Dendritic cell treated with granulocyte-macrophage colony-stimulating factor and Interleukin-4, amounts not matched to agents 40 ng/mL and 50 ng/mL, for 4 days (primary cell): ENCODE results near the gene EIF1.
"Not testable (repeated sequence)": the region's sequence is repeated elsewhere in the genome, so short reads cannot be mapped to it uniquely, and the experiment has no call there.

Source experiments
- H3K27ac Mint-ChIP-seq: one replicate; pipeline ENCODE4 v1.8.0; 2022; ENCODE audit warnings: mild to moderate bottlenecking, mixed read lengths
- H3K27me3 Mint-ChIP-seq: one replicate; pipeline ENCODE4 v1.8.0; 2022; ENCODE audit warnings: mild to moderate bottlenecking, mixed read lengths
- H3K36me3 Mint-ChIP-seq: one replicate; pipeline ENCODE4 v1.8.0; 2022; ENCODE audit warnings: low read depth, mixed read lengths
- H3K4me1 Mint-ChIP-seq: one replicate; pipeline ENCODE4 v1.8.0; 2022; ENCODE audit warnings: low read depth, mixed read lengths
- H3K4me3 Mint-ChIP-seq: one replicate; pipeline ENCODE4 v1.8.0; 2022; ENCODE audit warnings: mild to moderate bottlenecking, moderate library complexity, mixed read lengths
- H3K9me3 Mint-ChIP-seq: one replicate; pipeline ENCODE4 v1.8.0; 2022; ENCODE audit warnings: mixed read lengths
- intact Hi-C: fragments of 100-400 bp; cut with micrococcal nuclease; formaldehyde crosslinking; loops from one replicate; pipeline ENCODE4 v1.15.0; 2022

The EIF1 gene

DNA sequence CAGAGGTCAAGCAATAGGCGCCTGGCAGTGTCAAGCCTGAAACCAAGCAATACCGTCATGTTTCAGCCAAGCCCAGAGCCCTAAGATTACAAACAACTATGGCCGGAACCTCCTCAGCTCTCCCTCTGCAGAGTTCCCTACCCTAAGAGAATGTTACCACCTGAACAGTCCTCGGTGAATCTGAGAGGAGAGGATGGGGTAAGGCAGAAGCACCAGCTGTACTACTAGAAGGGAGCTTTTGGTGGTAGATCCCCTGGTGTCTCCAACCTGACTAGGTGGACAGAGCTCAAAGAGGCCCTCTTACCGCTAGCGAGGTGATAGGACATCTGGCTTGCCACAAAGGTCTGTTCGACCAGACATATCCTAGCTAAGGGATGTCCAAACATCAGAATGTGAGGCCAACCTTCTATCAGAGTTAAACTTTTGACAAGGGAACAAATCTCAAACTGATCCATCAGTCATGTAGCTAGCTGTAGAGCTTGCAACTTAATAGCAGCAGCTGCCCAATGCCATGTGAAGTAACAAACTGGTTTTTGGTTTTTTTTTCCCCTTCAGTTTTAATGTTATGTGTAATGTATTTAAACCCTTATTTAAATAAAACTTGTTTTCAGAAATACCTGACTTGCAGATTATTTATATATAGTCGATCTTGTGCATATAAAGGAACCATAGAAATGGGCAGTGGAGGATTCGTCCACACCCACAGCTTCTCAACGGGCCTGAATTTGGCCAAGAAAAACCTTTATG is 2.5 kb downstream of the EIF1 start:
- H3K36me3 Mint-ChIP-seq: peaks cover 72% of the 10 kb centered on the region
- intact Hi-C loops: no loop called here
- H3K27me3 Mint-ChIP-seq: no peaks in the 10 kb centered on the region
- H3K27ac Mint-ChIP-seq: peak overlapping the region; percentile 100
- no peaks in the 10 kb centered on the region for H3K9me3 Mint-ChIP-seq
- H3K4me1 Mint-ChIP-seq: peaks cover 38% of the 10 kb centered on the region
- H3K4me3 Mint-ChIP-seq: no peak overlapping the region

DNA sequence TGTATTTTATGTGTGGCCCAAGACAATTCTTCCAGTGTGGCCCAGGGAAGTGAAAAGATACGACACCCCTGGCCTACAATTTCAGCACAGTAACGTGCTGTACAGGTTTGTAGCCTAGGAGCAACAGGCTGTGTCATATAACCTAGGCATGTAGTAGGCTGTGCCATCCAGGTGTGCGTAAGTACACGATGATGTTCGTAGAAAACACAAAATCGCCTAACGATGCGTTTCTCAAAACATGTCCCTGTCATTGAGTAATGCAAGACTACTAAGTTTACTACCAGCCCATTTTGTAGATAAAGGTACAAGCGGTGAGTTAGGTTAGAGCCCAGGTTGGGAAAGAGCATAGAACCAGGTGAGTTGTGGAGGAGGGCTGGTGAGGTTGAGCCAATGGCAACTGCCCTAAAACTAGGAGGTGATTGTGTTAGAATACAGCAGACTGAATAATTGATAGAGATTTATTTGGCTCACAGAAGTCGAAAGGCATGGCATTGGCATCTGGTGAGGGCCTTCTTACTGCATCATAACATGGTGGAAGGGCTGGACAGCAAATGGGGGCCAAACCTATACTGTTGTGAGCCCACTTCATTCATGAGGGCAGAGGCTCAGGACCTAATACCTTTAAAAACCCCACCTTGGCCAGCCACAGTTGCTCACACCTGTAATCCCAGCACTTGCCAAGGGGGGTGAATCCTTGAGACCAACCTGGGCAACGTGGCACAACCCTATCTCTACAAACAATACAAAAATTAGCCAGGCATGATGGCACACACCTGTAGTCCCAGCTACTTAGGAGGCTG is 4.2 kb downstream of the EIF1 start:
- no peaks in the 10 kb centered on the region for H3K27me3 Mint-ChIP-seq
- peaks cover 38% of the 10 kb centered on the region for H3K4me1 Mint-ChIP-seq
- peak overlapping the region; percentile 9 for H3K4me3 Mint-ChIP-seq
- H3K36me3 Mint-ChIP-seq: peaks cover 72% of the 10 kb centered on the region
- H3K9me3 Mint-ChIP-seq: no peaks in the 10 kb centered on the region
- intact Hi-C loops: no loop called here
- peak overlapping the region; percentile 64 for H3K27ac Mint-ChIP-seq

DNA sequence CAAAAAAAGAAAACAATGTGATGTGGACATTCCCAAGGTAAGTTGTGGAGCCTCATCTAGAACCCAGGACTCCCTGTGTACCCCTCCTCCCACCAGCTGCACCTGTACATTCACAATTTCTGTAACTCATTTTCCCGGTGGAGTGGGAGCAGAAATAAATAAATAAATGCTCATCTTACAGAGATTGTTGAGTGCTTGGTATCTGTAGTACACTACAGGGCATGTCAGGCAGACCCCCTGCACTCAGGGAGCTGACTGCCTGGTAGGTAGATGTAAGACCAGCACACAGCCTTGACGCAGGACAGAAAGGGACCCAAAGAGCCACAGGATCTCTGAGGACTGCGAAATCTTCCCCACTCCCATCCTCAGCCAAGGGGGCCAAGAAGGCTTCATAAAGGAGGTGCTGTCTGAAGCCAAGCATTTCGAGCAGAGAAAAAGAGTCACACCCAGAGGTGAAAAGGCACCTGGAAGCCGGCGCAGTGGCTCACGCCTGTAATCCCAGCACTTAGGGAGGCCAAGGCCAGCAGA is 6.5 kb downstream of the EIF1 start:
- intact Hi-C loops: no loop called here
- H3K9me3 Mint-ChIP-seq: no peaks in the 10 kb centered on the region
- H3K4me1 Mint-ChIP-seq: peaks cover 28% of the 10 kb centered on the region
- peak overlapping the region; percentile 44 for H3K27ac Mint-ChIP-seq
- H3K36me3 Mint-ChIP-seq: peaks cover 54% of the 10 kb centered on the region
- no peak overlapping the region for H3K4me3 Mint-ChIP-seq
- no peaks in the 10 kb centered on the region for H3K27me3 Mint-ChIP-seq

DNA sequence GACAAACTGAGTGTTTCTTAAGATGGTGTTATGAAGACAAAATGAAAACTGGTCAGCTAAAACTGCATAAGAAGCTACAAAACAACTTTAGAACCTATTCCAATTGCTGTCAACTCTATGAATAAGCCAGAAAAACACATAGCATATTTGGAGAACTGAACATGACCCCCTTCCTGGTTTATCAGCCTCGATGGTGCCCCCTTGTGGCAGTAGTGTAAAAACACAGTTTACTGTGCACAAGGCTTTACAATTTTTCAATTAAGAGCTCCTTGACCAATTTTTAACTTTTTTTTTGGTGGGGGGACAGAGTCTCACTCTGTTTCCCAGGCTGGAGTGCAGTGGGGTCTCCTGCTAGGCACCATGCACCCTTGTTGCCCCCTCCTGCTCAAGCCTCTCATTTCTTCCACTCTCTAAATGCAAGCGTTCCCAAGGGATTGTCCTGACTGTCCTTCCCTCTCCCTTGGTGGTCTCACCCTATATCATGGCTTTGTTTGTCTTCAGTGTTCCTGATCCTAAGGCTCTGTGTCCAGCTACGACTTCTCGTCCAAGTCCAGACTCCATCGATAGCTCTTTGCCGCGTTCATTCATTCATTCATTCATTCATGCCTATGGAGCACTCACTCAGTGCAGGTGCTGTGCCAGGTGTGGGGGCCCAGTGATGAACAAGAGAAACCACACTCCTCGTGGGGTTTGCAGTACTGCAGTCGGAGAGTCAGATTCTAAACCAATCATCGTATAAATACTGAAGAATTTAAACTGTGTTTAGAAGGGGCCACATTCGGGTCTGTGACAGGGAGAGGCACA is 7.5 kb downstream of the EIF1 start:
- H3K4me3 Mint-ChIP-seq: no peak overlapping the region
- intact Hi-C loops: no loop called here
- peaks cover 28% of the 10 kb centered on the region for H3K4me1 Mint-ChIP-seq
- peak overlapping the region; percentile 44 for H3K27ac Mint-ChIP-seq
- no peaks in the 10 kb centered on the region for H3K9me3 Mint-ChIP-seq
- peaks cover 45% of the 10 kb centered on the region for H3K36me3 Mint-ChIP-seq
- no peaks in the 10 kb centered on the region for H3K27me3 Mint-ChIP-seq

DNA sequence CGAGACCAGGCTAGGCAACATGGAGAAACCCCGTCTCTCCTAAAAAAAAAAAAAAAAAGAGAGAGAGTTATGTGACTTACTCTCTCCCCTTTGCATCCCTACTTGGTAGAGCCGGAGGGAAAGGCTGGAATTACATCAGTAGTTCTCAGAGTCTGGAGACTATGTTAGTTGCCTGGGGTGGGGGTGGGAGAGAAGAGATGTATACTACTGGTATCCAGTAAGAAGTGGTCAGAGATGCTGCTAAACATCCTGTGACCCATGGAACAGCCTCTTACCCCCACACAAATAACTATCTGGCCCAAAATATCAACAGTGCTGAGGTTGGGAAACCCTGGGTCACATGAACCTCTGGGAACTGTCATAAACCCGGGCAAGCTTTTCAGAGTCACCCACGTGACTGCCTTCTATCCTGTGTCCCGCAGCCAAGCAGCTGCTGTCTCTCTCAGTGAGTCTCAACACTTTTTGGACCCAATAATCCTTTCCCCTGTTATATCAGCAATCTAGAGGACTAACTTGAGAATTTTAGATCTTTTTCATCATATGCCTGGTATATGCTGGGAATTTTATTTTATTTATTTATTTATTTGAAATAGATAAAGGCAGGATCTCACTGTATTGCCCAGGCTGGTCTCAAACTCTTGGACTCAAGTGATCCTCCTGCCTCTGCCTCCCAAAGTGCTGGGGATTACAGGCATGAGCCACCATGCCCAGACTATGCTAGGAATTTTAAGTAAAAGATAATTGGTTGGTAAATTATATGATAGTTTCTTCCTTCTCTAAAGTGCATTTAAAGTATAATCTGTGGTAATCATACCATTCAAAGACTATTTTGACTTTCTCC is 8.7 kb downstream of the EIF1 start:
- peaks cover 33% of the 10 kb centered on the region for H3K36me3 Mint-ChIP-seq
- peaks cover 28% of the 10 kb centered on the region for H3K4me1 Mint-ChIP-seq
- peaks cover 2% of the 10 kb centered on the region for H3K27me3 Mint-ChIP-seq
- H3K4me3 Mint-ChIP-seq: no peak overlapping the region
- no peaks in the 10 kb centered on the region for H3K9me3 Mint-ChIP-seq
- H3K27ac Mint-ChIP-seq: no peak overlapping the region
- intact Hi-C loops: no loop called here

DNA sequence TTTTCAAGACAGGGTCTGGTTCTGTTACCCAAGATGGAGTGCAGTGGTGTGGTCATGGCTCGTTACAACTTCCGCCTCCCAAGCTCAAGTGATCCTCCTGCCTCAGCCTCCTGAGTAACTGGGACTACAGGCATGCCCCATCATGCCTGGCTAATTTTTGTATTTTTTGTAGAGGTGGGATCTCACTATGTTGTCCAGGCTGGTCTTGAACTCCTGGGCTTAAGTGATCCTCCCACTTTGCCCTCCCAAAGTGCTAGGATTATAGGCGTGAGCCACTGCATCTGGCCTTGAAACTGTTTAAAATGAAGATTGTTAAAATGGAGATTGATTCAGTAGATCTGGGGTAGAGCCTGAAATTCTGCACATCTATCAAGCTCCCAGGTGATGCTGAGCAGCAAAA is 12.2 kb downstream of the EIF1 start:
- intact Hi-C loops, H3K4me3 Mint-ChIP-seq, H3K9me3 Mint-ChIP-seq, H3K27ac Mint-ChIP-seq, H3K27me3 Mint-ChIP-seq, H3K36me3 Mint-ChIP-seq: not testable (repeated sequence)
- peaks cover 17% of the 10 kb centered on the region for H3K4me1 Mint-ChIP-seq

DNA sequence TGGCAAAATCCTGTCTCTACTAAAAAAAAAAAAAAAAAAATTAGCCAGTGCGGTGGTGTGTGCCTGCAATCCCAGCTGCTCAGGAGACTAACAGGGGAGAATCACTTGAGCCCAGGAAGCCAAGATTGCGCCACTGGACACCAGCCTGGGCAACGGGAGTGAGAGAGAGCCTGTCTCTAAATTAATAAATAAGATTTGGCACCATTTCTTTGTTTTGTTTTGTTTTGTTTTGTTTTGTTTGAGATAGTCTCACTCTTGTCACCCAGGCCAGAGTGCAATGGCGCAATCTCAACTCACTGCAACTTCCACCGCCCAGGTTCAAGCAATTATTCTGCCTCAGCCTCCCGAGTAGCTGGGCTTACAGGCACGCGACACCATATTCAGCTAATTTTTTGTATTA is 14.0 kb downstream of the EIF1 start:
- Mint-ChIP-seq H3K36me3 (no peaks in the 10 kb centered on the region), H3K9me3 (no peaks in the 10 kb centered on the region), H3K27ac (no peak overlapping the region), H3K4me3 (no peak overlapping the region), H3K27me3 (peaks cover 8% of the 10 kb centered on the region), H3K4me1 (no peaks in the 10 kb centered on the region)
- intact Hi-C loops: no loop called here

DNA sequence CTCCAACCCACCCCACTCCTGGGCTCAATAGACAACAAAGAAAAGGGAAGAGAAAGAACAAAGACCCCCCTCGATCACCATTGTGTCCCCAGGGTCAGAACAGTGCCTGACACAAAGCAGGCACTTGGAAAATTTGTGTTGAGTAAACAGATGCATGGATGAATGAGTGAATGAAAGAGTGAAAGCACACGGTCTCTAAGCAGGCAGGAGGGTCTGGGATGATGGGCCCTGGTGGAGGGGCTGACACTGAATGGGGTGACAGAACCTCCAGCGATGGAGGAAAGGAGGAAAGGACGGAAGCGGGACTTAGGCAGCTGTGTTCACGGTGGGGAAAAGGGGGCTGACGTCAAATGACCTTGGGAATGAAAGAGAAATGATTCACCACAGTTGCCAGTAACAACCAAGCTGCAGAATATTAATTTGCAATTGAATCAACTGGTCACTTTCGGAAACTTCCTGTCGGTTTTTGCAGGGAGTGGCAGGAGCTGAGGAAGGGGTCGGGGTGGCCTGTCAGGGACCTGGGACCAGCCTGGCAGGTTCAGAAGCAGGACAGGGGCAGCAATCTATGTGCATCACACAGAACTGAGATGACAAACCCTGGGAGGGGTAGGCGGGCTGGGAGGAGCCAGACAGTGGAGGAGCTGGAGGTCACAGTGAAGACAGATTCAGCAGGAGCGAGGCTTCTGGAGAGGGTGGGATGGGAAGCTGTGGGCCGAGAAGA is 16.7 kb downstream of the EIF1 start:
- no peaks in the 10 kb centered on the region for H3K9me3 Mint-ChIP-seq
- H3K36me3 Mint-ChIP-seq: no peaks in the 10 kb centered on the region
- no peaks in the 10 kb centered on the region for H3K4me1 Mint-ChIP-seq
- intact Hi-C loops: no loop called here
- peaks cover 12% of the 10 kb centered on the region for H3K27me3 Mint-ChIP-seq
- H3K4me3 Mint-ChIP-seq: no peak overlapping the region
- H3K27ac Mint-ChIP-seq: no peak overlapping the region

DNA sequence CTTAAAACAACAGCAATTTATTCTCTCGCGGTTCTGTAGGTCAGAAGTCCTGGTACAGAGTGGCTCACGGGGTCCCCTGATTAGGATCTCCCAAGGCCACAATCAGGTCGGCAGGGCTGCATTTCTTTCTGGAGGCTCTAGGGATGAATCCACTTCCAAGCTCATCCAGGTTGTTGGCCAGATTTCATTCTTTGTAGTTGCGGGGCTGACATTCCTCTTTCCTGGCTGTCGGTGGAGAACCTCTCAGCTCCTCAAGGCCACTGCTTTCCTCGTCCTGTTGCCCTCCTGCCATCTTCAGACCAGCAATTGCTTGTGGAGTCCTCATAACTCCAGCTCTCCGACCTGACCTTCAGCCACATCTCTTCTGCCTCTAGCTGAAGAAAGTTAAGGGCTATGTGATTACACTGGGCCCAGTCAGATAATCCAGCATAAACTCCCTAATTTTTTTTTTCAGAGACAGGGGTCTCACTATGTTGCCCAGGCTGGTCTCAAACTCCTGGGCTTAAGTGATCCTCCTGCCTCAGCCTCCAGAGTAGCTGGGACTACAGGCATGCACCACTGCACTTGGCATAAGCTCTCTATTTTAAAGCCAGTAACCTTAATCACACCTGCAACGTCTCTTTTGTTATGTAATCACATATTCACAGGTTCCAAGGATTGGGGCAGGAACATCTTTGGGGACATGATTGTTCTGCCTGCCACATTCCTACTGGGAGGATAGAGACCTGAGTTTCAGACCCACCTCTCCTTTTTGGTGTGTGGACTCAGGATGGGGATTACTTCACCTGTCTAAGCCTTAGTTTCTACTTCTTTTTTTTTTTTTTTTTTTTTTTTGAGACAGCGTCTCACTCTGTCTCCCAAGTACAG is 19.4 kb downstream of the EIF1 start:
- H3K4me1 Mint-ChIP-seq: no peaks in the 10 kb centered on the region
- no peaks in the 10 kb centered on the region for H3K36me3 Mint-ChIP-seq
- no peak overlapping the region for H3K4me3 Mint-ChIP-seq
- intact Hi-C loops: no loop called here
- H3K27me3 Mint-ChIP-seq: peaks cover 31% of the 10 kb centered on the region
- H3K9me3 Mint-ChIP-seq: no peaks in the 10 kb centered on the region
- no peak overlapping the region for H3K27ac Mint-ChIP-seq

DNA sequence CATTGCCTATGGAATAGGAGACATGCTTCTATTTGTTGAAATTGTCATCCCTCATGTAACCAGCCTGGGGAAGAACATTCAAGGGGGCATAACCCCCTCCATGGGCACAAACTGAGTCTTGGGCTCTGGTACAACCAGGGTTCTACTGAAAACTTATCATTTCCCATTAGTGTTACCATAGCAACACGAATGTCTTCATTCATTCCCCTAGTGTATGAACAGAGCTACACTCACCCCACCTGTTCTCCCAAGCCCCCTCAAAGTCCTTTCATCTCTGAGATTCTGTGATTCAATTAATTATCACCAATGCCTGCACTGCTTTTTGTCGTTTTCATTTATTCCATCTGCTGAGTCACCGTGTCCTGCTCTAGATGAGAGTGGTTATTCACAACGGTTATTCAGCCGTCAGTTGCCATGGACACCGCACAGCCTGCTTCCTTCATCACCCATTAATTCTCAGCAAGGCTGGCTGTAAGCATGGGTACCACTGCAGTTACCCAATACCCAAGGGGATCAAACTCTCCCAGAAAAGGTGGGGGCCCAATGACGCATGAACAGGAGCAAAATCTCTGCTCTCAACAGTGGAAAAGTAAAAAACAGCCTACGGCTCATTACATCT is 21.9 kb downstream of the EIF1 start:
- H3K4me1 Mint-ChIP-seq: no peaks in the 10 kb centered on the region

DNA sequence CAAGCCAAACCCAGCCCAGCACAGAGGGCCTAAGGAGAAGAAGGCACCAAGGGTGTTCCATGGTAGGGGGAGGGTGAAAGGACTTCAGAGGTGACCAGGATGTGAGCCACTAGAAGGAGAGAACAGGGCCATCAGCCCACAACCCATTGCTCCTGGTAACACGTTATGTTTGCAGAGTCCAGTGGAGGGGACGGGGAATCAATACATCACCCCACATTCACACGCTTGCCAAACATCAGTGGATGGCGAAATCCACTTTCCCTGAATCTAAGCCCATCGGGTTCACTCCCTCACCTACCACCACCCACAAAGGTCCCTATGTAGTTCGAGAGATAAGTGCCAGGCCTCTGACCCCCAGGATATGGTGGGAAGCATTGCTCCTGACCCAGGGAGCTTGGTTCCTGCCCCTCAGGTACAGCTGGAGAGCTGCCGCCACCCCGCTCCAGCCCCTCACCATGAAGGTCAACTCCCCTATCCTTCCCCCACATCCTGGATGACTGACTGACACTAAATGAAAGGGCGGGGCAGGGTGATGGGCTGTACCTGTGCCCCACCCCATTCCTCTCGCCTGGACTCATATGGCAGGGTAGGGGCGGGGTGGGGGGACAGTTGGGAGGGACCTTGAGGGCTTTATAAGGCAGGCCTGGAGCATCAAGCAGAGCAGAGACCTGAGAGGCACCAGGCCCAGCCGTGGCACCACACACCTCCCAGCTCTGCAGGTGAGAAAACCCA is 23.1 kb downstream of the EIF1 start, which contains the start of gene GAST:
TSS of gene GAST (plus strand) at position 663 of the 732 bp plus-strand sequence. CDS start 3,106 bp downstream, outside the sequence.
- peaks cover 6% of the 10 kb centered on the region for H3K4me1 Mint-ChIP-seq
- peaks cover 29% of the 10 kb centered on the region for H3K27me3 Mint-ChIP-seq
- no peak within 1 kb of the TSS for H3K27ac Mint-ChIP-seq
- H3K9me3 Mint-ChIP-seq: no peaks in the 10 kb centered on the region
- intact Hi-C loops: no loop called here
- no peaks in the 10 kb centered on the region for H3K36me3 Mint-ChIP-seq
- H3K4me3 Mint-ChIP-seq: no peak within 1 kb of the TSS

More for the DNA sequence above, 21.9 kb downstream of the EIF1 start:
- Mint-ChIP-seq H3K27me3 (peaks cover 31% of the 10 kb centered on the region), H3K9me3 (no peaks in the 10 kb centered on the region), H3K27ac (no peak overlapping the region), H3K36me3 (no peaks in the 10 kb centered on the region), H3K4me3 (no peak overlapping the region)
- intact Hi-C loops: no loop called here
